PFSK-1 (cell line): ENCODE data around the gene ZBTB2.

ENCODE experiments used
- FOXP2 ChIP-seq: optimal IDR thresholded peaks from 2 replicates; pipeline ENCODE3; 2011; ENCODE audit warnings: borderline replicate concordance, control low read depth, inconsistent platforms; ENCODE audit not compliant: insufficient read depth; ENCODE audit errors: extremely low read length, extremely low read depth
- POLR2AphosphoS5 ChIP-seq: IDR thresholded peaks from 2 replicates; pipeline ENCODE4 v1.6.1; 2012; ENCODE audit warnings: low read depth, mild to moderate bottlenecking, control low read depth, low read length, moderate library complexity
- SIN3A ChIP-seq: IDR thresholded peaks from 2 replicates; pipeline ENCODE4 v1.6.1; 2012; ENCODE audit warnings: mild to moderate bottlenecking, low read length, moderate library complexity, borderline replicate concordance; ENCODE audit not compliant: insufficient read depth
- TAF1 ChIP-seq: IDR thresholded peaks from 2 replicates; pipeline ENCODE4 v1.6.1; 2012; ENCODE audit warnings: low read length, control low read depth, borderline replicate concordance; ENCODE audit not compliant: insufficient read depth
- TF ChIP-seq, protein P1 (sequence below), 2 experiments: IDR thresholded peaks; 2 replicates each; pipeline versions ENCODE4 v1.6.1 to v1.8.0; 2011 to 2012; ENCODE audit warnings: low read depth in 2 of 2, low read length in 2 of 2, control low read depth in 1 of 2, inconsistent platforms in 1 of 2, mild to moderate bottlenecking in 1 of 2, moderate library complexity in 1 of 2; ENCODE audit not compliant: insufficient read depth in 1 of 2

The ZBTB2 gene

DNA sequence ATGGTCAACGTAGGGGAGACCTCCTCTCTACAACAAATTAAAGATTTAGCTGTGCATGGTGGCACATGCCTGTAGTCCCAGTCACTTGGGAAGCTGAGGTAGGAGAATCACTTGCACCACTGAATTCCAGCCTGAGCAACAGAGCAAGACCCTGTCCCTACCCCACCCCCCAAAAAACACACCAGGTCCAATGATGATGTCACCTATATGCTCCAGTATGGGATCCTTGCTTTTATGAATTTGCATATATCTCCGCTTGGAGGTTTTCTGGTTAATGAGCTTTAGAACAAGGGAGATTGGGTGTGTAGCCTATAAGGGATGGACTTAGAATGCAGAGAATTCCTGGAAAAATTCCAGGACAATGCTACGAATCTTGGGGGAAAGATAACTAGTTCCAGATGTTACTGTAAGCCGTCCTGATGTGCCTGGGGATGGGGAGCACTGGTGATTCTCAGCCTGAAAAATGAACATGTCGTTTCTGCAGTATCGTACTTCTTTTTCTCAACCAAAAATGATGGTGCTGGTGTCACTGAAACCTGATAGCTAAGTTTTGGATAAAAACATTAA, 61.1 kb downstream of the ZBTB2 start:
- TF ChIP-seq TAF1 (no peak), POLR2AphosphoS5 (no peak), FOXP2 (no peak), SIN3A (no peak)
- TF ChIP-seq, protein P1, sequence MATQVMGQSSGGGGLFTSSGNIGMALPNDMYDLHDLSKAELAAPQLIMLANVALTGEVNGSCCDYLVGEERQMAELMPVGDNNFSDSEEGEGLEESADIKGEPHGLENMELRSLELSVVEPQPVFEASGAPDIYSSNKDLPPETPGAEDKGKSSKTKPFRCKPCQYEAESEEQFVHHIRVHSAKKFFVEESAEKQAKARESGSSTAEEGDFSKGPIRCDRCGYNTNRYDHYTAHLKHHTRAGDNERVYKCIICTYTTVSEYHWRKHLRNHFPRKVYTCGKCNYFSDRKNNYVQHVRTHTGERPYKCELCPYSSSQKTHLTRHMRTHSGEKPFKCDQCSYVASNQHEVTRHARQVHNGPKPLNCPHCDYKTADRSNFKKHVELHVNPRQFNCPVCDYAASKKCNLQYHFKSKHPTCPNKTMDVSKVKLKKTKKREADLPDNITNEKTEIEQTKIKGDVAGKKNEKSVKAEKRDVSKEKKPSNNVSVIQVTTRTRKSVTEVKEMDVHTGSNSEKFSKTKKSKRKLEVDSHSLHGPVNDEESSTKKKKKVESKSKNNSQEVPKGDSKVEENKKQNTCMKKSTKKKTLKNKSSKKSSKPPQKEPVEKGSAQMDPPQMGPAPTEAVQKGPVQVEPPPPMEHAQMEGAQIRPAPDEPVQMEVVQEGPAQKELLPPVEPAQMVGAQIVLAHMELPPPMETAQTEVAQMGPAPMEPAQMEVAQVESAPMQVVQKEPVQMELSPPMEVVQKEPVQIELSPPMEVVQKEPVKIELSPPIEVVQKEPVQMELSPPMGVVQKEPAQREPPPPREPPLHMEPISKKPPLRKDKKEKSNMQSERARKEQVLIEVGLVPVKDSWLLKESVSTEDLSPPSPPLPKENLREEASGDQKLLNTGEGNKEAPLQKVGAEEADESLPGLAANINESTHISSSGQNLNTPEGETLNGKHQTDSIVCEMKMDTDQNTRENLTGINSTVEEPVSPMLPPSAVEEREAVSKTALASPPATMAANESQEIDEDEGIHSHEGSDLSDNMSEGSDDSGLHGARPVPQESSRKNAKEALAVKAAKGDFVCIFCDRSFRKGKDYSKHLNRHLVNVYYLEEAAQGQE (IDR thresholded peaks at IDR 0.05; ENCODE audit: insufficient read depth in 1 of 2, low read depth in 2 of 2, low read length in 2 of 2), result no peak

DNA sequence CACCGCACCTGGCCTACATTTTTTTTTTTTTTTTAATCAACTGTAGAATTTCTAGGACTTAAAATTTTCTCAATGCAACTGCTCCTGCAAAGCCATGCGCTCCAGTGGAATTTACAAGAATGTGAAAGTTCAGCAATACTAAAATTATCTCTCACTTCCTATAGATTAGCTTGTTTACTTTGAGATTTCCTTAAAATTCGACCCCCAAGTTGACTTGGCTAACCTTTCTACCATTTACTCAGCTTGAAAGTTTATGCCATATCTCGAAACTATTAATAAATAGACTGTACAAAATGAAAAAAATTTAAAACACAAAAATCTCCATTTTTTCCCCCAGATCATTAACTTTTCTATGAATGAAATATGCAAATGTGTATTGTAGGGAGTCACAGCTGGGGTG, 64.3 kb downstream of the ZBTB2 start:
- TF ChIP-seq SIN3A (no peak), TAF1 (no peak), FOXP2 (no peak), POLR2AphosphoS5 (no peak)
- TF ChIP-seq, protein P1 (IDR thresholded peaks at IDR 0.05; ENCODE audit: insufficient read depth in 1 of 2, low read depth in 2 of 2, low read length in 2 of 2), result no peak

GRCh38 chr6:151326116-151326825, 65.1 kb downstream of the ZBTB2 start:
- no peak for TF ChIP-seq POLR2AphosphoS5
- no peak for TF ChIP-seq SIN3A

DNA sequence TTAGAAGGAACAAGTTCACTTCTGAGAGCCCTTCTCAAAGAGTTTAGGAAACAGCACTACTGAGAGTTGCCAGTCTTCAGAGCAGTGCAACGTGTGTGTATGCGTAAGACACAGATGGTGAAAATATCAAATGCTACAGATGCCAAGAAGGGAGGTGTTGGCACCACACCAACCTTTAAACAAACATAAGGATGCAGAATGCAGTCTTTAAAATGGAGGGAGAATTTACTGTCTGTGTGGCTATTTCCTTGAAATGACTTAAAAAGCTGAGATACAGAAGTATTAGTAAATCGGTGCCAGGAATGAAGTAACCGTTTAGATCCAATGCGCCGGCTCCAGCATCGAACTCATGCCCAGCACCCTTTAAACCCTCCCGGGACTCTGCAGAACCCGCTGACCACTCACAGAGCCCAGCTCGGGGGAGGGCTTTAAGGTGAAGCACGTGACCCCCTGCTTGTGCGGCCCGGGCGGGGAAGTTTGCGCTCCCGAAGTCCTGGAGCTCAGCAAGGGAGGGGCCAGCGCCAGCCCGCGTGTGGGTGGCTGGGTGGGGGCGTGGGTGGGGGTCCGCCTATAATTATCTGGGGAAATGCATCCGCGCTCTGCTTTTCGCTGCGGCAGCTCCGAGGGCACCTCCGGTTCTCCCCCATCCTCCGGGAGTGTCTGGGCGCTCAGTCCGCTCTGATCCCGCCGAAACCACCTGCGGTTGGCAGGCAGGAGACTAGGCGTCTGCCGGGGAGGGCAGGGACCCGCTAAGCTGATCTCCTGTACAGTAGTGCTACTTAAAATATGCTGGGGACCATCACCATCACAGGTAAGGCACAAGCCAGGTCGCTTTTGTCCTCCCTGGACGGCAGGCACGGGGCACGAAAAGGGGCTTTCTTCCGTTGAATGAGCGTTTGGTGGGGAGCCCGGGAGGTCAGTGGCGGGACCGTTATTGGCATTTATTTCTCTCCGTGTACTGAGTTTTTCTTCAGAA, 66.0 kb downstream of the ZBTB2 start:
- TF ChIP-seq TAF1 (no peak), FOXP2 (no peak), SIN3A (no peak), POLR2AphosphoS5 (no peak)
- TF ChIP-seq, protein P1 (IDR thresholded peaks at IDR 0.05; ENCODE audit: insufficient read depth in 1 of 2, low read depth in 2 of 2, low read length in 2 of 2), result no peak

DNA sequence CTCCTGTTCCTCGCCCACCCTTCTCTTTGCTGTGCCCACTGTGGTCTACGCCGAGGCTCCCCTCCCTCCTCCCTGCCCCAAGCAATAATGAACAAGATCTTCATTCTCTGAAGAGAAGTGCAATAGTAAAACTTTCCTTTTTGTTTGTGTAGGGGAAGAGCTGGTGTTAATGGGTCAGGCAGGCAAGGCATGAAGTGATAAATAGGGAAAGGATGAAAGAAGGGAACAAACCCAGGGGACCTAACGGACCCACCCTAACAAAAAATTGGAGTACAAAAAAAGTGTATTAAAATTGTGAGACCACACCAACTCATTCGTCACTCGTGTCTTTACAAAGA, 66.9 kb downstream of the ZBTB2 start:
- TF ChIP-seq POLR2AphosphoS5 (no peak), SIN3A (no peak), FOXP2 (no peak)
- TF ChIP-seq, protein P1 (IDR thresholded peaks at IDR 0.05; ENCODE audit: insufficient read depth in 1 of 2, low read depth in 2 of 2, low read length in 2 of 2), result no peak
